Retinal pigment epithelial cell (primary cell): Measurements from ENCODE around the gene IFI27L1.

Source experiments
- DNase-seq: peaks from one replicate; pipeline ENCODE4 v3.0.0-alpha.2; 2010; ENCODE audit warnings: low read depth
- H3K4me3 ChIP-seq: 2 replicates; pipeline ENCODE4 v1.5.1; 2011; ENCODE audit warnings: mild to moderate bottlenecking, low read length, control low read depth, moderate library complexity
- CTCF ChIP-seq: conservative IDR thresholded peaks from 2 replicates; pipeline ENCODE4 v1.5.1; 2011; ENCODE audit warnings: low read depth, low read length, control low read depth, inconsistent platforms

IFI27L1 gene, protein sequence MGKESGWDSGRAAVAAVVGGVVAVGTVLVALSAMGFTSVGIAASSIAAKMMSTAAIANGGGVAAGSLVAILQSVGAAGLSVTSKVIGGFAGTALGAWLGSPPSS

DNA sequence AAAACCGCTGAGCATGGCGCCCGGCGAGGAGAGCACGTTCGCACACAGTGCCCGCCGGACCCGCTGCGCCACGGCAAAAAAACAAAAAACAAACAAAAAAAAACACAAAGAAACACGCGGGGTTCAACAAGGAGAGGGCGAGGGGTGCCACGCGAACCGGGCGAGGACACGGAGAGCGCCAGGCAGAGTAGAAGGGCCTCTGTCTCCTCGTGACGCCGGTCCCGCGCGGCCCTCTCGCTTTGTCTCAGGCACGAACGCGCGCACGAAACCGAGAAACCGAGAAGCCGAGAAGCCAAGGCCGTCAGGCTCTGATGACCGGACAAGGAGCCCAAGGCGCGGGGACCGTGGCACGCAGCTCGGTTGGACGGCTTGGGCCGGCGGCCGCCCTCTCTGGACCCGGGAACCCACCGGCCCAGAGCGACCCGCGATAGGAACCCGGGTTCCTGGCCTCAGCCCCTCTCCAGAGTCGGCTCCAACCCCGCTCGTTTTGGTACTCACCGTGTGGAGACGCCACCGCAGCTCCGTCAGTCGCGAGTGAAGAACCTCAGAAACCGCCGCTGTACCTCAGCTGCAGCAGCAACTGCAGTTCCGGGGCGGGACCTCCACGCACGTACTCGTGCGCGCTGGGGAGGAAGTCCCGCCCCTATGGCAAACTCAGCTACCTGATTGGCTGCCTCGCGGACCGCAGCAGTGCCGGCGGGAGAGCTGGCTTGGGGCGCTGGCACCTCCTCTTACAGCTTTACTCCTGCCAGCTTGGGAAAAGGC, at the start of gene IFI27L1, which contains the start of gene DDX24:
TSS of gene IFI27L1 (plus strand) at position 690 of the 765 bp plus-strand sequence. CDS start 15,628 bp downstream, outside the sequence.
TSS of gene DDX24 (minus strand) at position 582 of the 765 bp plus-strand sequence. CDS start 1,460 bp downstream, outside the sequence.
- peak; percentile 74 for DNase-seq
- H3K4me3 ChIP-seq = peak within 1 kb of the TSS; percentile 97
- TF ChIP-seq CTCF = no peak

DNA sequence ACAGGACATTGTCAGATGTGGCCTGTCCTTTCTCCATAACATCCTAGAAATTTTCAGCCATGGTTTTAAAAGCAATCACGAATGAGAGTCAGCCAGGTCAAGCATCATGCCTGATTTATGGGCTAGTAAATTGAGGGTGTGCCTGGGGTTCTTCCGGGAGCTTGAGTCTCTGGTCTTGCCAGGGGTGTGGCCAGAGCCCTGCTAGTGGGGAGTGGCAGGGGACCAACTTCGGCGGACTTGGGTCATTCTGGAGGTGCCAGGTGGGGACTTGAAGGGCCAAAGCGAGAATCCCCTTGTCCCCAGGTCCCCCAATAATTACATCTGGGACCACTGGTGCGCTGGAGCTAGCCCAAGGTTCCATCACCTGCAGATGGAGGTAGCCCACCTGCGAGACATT, 49.2 kb upstream of the IFI27L1 start:
- no peak for TF ChIP-seq CTCF
- no peak overlapping the region for H3K4me3 ChIP-seq
- DNase-seq = no peak

DNA sequence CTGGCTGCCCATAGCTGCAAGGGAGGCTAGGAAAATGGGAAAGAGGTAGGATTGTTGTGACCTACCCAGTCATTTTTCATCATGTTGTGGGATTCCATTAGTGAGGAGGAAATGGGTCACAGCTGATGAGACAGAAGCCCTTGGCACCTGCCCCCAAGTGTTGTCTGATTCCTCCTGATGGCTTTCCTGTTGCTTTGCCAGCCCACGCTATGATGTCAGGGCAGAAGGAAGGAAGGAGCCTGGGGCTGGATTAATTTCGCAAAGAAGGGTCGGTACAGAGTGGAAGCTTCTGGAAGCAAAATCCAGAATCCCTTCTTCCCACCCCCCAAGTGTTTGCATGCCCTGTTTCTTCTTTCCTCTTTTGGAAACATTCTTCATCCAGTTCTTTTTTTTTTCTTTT, 46.2 kb upstream of the IFI27L1 start:
- H3K4me3 ChIP-seq = no peak overlapping the region
- DNase-seq = no peak
- TF ChIP-seq CTCF = no peak

GRCh38 chr14:94036313-94037167, 44.6 kb upstream of the IFI27L1 start:
- DNase-seq = no peak
- H3K4me3 ChIP-seq = no peak overlapping the region
- peak; percentile 86 for TF ChIP-seq CTCF

GRCh38 chr14:94037954-94038353, 43.2 kb upstream of the IFI27L1 start:
- H3K4me3 ChIP-seq = no peak overlapping the region
- DNase-seq = no peak
- no peak for TF ChIP-seq CTCF

GRCh38 chr14:94038510-94038909, 42.6 kb upstream of the IFI27L1 start:
- TF ChIP-seq CTCF = no peak
- DNase-seq = no peak
- H3K4me3 ChIP-seq = no peak overlapping the region
